SK-N-SH treated with all-trans-retinoic acid at 6 μM for 48 hours (cell line): ENCODE data around the gene ST3GAL3.

Experiments used
- ARNTL ChIP-seq: fragments of 450-650 bp; formaldehyde crosslinking; IDR thresholded peaks from 2 replicates; pipeline ENCODE4 v1.5.0; 2020; ENCODE audit warnings: low read depth, mild to moderate bottlenecking, moderate library complexity, borderline replicate concordance
- ISL1 ChIP-seq: fragments of 250-450 bp; sonication (Bioruptor Pico); IDR thresholded peaks from 2 replicates; pipeline ENCODE4 v2.1.2; 2022; ENCODE audit warnings: mild to moderate bottlenecking, moderate library complexity
- PATZ1 ChIP-seq: fragments of 250-450 bp; sonication (Bioruptor Pico); IDR thresholded peaks from 2 replicates; pipeline ENCODE4 v1.8.0; 2020; ENCODE audit warnings: mild to moderate bottlenecking, moderate library complexity, borderline replicate concordance
- RARB ChIP-seq: fragments of 250-450 bp; sonication (Bioruptor Pico); IDR thresholded peaks from 2 replicates; pipeline ENCODE4 v1.8.0; 2021; ENCODE audit warnings: mild to moderate bottlenecking, moderate library complexity
- SNAI2 ChIP-seq: fragments of 250-450 bp; sonication (Bioruptor Pico); IDR thresholded peaks from 2 replicates; pipeline ENCODE4 v1.5.0; 2020; ENCODE audit warnings: mild to moderate bottlenecking, moderate library complexity

GRCh38 chr1:43933386-43934100, 226.2 kb downstream of the ST3GAL3 start, which contains the start of gene ARTN:
- TF ChIP-seq RARB (CRISPR knock-in tag) = no peak
- no peak for TF ChIP-seq SNAI2 (CRISPR knock-in tag)
- TF ChIP-seq ARNTL (CRISPR knock-in tag) = no peak
- no peak for TF ChIP-seq PATZ1 (CRISPR knock-in tag)
- no peak for TF ChIP-seq ISL1 (CRISPR knock-in tag)
